ENCODE data around the gene GFI1B.

GRCh38 chr9:132993511-132993939, 15.0 kb downstream of the GFI1B start:
- TF ChIP-seq CTCF (IDR thresholded peaks at IDR 0.05) (no peak), JUN (IDR thresholded peaks at IDR 0.05) (no peak), POLR2A (IDR thresholded peaks at IDR 0.05; ENCODE audit: low read length) (no peak), ESRRA (IDR thresholded peaks at IDR 0.05; ENCODE audit: borderline replicate concordance, low read length) (no peak), SREBF2 (IDR thresholded peaks at IDR 0.05) (no peak), RFX5 (IDR thresholded peaks at IDR 0.05) (no peak)
- TF ChIP-seq, protein P1, sequence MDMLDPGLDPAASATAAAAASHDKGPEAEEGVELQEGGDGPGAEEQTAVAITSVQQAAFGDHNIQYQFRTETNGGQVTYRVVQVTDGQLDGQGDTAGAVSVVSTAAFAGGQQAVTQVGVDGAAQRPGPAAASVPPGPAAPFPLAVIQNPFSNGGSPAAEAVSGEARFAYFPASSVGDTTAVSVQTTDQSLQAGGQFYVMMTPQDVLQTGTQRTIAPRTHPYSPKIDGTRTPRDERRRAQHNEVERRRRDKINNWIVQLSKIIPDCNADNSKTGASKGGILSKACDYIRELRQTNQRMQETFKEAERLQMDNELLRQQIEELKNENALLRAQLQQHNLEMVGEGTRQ (IDR thresholded peaks at IDR 0.05): no peak
- TF ChIP-seq, protein P2, sequence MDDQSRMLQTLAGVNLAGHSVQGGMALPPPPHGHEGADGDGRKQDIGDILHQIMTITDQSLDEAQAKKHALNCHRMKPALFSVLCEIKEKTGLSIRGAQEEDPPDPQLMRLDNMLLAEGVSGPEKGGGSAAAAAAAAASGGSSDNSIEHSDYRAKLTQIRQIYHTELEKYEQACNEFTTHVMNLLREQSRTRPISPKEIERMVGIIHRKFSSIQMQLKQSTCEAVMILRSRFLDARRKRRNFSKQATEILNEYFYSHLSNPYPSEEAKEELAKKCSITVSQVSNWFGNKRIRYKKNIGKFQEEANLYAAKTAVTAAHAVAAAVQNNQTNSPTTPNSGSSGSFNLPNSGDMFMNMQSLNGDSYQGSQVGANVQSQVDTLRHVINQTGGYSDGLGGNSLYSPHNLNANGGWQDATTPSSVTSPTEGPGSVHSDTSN (IDR thresholded peaks at IDR 0.05): no peak
